Measurements from ENCODE around the gene SERTAD2.

The SERTAD2 gene

DNA sequence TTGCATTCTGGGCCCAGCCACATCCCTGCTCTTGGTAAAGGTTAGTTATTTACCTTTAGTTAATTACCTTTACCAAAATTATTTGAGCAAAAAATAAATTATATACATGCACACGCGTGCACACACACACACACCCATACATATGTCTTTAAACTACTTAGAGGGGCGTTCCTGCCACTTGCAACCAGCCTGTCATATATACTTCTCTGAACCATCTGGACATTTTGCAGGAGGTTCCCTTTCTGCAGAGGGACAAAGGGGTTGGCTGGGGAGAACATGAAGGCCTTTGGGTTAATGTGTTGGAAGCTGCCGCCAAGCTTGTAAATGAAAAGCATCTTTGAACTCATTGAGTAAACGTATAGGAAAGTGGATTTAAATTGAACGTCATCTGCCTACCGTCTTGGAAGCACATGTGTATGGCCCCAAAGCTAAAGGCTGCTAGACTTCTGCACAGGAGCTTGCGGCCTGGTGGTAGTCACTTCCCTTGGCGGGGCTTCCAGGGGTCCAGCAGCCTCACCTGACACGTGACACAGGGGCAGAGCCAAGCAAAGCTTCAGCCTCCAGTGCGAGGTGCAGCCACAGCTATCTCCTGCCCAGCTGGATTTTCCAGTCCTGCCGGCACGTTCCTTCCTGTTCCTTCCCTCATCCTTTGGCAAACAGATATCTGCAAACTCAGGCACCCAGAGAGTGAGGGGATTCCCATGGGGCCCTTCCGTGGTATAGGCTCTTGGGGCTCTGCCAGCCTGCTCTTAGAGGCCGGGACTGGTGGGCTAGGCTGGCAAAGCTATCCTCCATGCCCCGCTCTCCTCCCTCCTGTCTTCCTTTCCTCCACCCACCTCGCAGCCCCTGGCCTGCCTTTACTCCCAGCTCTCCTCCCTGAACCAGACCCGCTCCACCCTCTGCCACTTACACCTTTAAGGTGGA is 46.1 kb downstream of the SERTAD2 start:
- no peak for DNase-seq

DNA sequence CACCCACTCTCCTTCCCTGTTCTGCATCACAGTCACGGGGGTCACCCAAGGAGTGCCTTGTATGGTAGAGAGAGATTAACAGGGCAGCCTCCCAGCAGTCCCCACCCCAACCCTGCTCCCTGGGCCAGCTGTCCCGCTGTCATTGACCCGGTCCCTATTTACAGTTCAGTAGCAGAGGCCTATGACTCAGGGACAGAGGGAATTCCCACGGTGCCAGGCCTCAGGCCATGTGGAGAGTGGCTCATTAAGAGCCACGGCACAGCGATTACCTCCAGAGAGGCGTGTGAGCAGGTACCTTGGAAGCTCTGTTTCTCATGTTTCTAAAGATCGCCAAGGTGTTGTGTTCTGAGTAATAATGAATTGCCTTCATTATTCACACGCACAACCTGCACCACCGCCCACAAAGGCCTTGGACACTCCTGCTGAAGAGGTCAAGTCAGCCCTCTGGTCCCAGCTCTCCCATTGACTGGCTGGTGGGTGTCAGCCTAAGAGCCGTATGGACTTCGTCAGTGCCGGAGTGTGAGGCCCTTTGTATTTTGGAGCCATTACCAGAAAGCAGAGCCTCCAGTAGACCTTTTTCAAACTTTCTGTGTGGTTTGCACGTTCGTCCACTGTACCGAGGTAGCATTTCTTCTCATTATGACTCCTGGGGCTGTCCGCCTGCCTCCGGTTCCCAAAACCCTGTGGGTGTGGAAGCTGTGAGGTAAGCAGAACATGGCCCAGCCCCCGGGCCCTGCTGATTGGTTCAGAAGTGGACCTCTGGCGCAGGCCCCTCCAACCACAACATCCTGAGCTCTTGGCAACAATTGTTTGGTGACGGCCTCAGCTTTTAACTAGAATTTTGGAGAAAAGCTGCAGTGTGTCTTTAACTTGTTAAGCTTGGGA is 47.0 kb downstream of the SERTAD2 start:
- peak in 1 of 2 experiments; percentile 8 for DNase-seq

GRCh38 chr2:64605991-64606478 is 47.7 kb downstream of the SERTAD2 start:
- DNase-seq: no peak

DNA sequence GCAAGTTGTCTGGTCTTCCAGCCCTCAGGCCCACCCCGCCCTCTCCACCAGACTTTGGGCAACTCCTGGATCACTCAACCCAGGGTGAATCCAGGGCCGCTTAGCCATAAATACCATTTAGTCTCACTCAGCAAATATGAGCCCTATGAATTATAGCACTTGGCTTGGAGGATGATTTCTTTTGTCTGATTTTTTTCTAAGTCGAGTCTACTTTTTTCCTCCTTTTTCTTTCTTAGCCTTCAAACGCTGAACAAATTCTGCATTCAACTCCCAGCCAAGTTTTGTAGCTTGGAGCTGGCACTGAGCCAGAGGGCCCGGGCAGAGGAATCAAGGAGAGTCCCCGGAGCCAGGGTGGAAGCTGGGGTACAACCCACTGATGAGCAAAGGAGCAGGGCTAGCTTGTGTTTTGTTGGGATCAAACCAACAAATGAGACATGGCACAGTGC is 48.7 kb downstream of the SERTAD2 start:
- DNase-seq: peak in 1 of 2 experiments; percentile 25

GRCh38 chr2:64604155-64604554 is 49.6 kb downstream of the SERTAD2 start:
- DNase-seq: no peak

DNA sequence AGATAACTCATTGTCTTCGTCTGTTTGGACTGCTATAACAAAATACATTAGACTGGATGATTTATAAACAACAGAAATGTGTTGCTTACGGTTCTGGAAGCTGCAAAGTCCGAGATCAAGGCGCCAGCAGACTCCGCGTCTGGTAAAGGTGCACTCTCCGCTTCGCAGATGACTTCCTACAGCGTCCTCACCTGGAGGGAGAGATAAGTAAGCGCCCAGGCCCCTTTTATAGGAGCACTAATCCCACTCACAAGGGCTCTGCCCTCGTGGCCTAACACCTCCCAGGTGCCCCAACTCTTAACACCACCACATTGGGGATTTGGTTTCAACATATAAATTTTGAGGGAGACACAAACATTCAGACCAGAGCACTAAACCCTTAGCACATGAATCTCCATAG is 51.3 kb downstream of the SERTAD2 start:
- DNase-seq: no peak

DNA sequence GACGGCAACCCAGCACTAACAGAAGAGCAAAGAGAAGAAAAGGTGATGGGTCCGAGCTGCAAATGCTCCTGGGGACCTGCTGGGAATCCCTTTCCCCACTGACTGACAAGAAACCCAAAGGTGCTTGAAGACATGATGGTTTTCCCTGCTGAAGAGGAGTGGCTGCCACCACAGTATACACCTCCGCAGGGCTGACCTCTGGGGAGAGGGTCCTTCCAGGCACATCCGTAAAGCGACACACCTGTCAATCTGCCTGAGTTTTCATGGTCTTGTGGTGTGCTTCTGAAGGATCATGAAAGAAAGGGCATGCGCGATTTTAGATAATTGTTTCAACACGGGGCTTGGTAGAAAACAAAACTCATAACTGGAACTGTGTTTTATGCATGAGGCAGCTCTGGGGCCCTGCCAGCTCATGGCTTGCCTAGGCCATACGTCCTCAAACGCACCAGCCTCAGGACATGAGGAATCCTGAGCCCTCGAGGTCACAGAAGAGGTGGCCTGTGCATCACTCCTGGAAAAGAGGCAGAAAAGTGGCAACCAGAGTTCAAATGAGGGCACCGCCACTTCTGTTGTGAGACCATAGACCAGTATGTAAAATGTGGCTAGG is 51.8 kb downstream of the SERTAD2 start:
- no peak for DNase-seq

DNA sequence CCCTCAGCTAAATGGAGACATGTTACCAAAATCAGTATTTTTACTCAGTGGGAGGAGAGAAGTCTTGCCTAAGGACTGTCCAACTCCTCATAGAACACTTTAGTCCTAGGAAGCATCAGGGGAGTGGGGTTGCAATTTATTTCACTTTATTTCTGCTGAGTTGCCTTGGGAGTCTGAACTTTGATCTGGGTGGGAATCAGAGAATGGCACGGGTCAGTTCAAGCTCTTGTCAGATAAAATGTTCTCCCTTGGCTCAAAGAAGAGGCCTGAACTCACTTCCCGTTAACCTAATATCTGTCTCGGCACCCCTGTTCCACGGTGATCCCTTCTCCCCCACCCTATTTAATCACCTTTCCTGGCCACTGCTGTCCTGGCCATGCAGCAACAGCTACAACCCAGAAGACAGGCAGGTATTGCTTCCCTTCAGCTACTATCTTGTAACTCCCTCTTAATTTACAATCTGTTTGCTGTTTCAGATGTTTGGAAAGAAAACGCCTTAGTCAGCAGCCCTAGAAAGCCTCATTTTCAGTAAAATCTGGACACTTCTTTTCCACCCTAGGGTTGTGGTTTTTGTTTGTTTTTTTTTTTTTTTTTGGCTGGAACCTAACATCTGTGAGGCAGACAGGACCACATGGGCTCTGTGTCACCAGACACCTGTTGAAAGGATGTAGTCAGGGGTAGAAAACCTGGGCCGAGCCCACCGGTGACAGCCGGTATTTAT is 52.5 kb downstream of the SERTAD2 start:
- DNase-seq: no peak

GRCh38 chr2:64599469-64599868 is 54.2 kb downstream of the SERTAD2 start:
- peak in 1 of 2 experiments; percentile 18 for DNase-seq

- no peak for DNase-seq
These were observed 55.5 kb downstream of the SERTAD2 start for GRCh38 chr2:64598226-64598625.

DNA sequence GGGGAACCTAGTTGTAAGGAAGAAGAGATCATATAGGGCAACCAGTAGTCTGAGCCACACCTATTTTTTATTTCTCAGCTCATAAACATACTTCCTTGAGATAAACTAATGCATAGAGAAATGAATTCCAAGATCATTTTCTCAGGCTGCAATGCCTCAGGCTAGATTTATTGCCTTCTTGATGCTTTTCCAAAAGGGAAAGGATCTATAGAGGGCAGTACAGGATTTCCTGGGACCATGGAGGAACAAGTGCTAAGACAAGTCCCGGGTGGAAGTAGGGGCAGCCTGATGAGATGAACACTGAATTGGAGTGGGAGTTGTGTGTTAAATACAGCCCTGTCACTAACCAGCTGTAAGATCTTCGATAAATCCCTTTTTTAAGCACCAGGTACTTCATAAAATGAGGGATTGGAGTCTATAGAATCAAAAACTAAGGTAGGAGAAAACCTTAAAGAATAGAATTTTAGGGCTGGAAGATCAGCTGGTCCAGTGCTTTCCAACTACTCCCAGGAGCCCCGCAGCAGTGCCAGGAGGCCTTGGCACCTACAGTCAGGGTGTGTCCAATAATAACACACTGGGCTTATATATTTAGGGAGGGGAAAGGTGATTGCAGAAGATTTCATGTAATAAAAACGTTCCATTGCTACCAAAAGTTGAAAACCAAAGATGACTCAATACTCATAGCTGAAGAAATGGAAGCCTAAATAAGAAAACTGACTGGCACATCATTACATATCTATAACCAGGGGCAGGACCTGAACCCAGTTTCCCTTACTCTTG is 58.1 kb downstream of the SERTAD2 start:
- DNase-seq: peak in 1 of 2 experiments; percentile 1

DNA sequence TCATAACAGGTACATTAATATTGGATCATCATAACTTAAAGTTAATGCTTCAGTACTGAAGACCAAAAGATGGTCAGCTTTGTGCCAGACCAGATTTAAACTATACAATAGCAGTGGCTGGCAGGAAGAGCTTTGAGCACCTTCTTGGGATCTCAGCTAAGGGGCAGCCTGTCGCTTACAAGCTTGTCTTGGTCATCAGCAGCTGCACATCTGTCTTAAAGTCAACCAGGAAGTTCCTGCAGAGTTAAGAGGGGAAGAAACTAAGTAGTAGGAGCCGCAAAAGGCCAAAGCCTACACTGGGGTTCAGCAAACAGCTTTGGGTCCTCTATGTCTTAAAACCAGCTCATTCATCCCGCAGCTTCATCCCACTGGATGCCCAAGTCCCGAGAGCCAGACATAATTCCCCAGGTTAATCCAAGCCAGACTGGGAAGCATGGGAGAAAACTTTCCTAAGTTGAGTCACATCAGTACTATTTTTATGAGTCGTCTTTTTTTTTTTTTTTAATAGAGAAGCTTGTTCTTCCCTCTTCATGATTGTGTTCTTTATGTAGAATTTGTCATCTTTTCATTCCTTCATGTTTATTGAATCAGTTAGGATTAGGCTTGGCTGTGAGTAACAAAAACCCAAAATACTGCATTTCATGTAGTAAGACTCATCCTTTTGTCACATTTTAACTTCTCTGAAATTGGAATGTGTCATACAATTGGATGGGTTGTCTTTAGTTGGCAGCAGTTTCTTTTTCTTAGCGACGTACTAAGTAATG is 59.3 kb downstream of the SERTAD2 start:
- no peak for DNase-seq

DNA sequence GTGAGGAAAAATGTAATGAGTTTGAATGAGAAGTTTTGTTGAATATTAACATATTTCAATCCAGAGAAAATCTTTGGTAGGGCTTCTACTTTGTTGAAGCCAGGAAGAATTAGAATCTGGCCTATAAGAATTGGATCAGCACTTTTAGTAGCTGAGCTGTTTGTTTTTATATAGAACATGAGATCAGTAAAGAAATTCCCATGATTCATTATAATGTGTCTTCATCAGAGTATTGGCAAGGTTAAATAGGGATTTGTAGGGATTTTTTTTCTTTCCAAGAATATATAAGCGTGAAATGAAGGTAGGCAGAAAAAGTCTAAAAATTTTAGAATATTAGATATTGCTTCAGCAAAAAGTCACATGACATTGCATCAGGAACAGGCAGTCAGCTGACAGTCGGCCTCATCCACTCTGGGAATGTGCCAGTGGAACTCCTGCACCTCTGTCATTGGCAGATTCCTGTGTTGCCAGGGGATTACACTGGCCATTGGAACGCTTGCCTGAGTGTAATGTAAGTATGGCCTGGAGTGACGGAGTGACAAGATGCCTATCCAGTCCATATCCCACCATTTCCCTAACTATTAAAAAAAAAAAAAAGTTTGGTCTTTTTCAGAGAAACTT is 60.6 kb downstream of the SERTAD2 start:
- DNase-seq: no peak

DNA sequence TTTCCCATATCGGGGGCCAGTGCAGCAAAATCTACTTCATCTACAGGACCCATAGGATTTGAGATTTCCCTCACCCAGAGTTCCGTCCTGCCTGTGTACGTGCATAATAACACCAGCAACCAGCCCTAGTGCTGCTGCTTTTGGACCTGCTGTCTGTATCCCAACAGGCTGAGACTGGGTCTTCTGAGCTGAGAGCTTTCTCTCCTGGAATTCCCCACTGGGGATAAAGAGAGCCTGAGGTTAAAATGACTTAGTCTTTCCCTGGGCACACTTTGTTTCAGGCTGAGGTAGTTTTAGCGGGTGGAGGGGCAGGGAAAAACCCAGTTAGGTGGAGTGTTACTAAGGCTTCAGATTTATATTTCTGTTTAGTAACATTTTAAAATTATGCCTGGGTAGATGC is 62.5 kb downstream of the SERTAD2 start:
- DNase-seq: no peak

GRCh38 chr2:64587561-64587960 is 66.2 kb downstream of the SERTAD2 start:
- no peak for DNase-seq

DNA sequence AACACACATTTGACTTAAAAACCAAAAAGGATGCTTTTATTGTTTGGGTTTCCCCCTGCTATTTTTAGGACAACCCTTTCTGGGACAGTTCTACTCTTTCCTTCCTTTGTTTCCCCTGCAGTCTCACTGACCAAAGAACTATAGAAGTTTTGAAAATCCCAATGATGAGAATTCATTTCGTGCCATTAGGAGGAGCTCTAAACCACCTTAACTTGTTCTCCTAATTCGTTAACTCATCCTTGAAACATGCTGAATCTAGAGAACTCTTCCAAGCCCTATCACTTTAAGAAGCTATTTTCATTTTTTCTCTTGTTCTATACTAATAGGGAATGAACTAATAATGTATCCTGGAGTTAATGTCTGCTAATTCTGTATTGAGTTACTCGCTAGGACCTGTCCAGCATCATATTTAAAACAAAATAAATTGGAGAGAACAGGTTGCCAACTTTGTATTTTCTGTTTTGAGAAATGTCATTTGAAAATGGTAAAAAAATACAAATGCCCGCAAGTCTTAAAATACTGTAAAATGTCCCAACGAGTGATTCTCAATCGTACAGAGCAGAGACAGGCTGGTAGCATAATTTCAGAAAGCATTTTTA is 66.7 kb downstream of the SERTAD2 start:
- peak; percentile 42 to 43 for DNase-seq

GRCh38 chr2:64586054-64586453 is 67.7 kb downstream of the SERTAD2 start:
- no peak for DNase-seq

- no peak for DNase-seq
These were observed 70.9 kb downstream of the SERTAD2 start for GRCh38 chr2:64582774-64583340.

- no peak for DNase-seq
These were observed 71.8 kb downstream of the SERTAD2 start for GRCh38 chr2:64581777-64582539.

Measured in NCI-H446 (cell line).